ENCODE results near the gene SYT2.

Gene SYT2

DNA sequence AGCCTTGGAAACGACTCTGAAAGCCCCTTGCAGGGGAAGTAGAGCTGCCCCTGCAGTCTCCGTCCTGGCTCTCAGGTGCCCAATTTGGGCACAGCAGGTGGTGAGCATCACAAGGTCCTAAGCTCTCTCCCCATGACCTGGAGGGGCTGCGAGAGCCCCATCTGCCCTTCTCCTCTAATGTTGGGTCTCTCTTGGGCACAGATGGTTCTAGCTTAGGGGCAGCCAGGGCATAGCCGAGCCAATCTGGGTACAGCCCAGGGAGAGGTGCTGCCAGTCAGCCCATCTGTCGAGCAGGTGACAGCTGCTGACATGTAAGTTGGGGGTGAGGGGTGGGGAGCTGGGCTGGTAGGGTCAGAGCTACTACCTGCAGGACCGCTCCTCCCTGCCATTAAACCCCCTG, 50.7 kb downstream of the SYT2 start:
- H3K9me3 ChIP-seq (ENCODE audit: low read length), result no peaks in the 10 kb centered on the region
- H3K27me3 ChIP-seq (ENCODE audit: insufficient read depth, low read length), result peaks cover 35% of the 10 kb centered on the region
- H2AFZ ChIP-seq (ENCODE audit: low read depth, low read length), result no peak overlapping the region
- no peak overlapping the region for H3K4me3 ChIP-seq (ENCODE audit: low read length)
- no peaks in the 10 kb centered on the region for H3K4me1 ChIP-seq (ENCODE audit: insufficient read depth, low read length)
- H3K36me3 ChIP-seq (ENCODE audit: insufficient read depth, low read length), result no peaks in the 10 kb centered on the region

DNA sequence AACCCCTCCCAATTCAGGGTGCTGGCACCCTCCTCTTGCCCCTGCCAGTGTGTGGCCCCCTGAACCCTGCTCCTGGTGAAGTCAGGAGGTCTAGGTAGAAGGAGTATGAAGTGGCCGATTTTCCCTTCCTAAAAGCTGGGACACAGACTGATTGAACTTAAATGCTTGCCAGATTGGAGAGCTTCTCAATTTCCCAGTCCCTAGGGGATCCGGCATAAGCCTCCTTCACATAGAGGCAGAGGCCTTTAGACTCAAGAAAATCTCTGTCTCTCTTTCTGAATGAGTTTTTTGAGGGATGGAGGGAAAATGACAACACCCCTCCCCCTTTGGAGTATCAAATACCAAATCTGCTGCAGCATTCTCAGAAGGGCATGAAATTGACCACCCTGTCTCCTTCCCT, 51.5 kb downstream of the SYT2 start:
- H3K4me1 ChIP-seq (ENCODE audit: insufficient read depth, low read length), result no peaks in the 10 kb centered on the region
- H3K4me3 ChIP-seq (ENCODE audit: low read length), result no peak overlapping the region
- H2AFZ ChIP-seq (ENCODE audit: low read depth, low read length), result no peak overlapping the region
- peaks cover 37% of the 10 kb centered on the region for H3K27me3 ChIP-seq (ENCODE audit: insufficient read depth, low read length)
- H3K36me3 ChIP-seq (ENCODE audit: insufficient read depth, low read length), result no peaks in the 10 kb centered on the region
- H3K9me3 ChIP-seq (ENCODE audit: low read length), result no peaks in the 10 kb centered on the region

DNA sequence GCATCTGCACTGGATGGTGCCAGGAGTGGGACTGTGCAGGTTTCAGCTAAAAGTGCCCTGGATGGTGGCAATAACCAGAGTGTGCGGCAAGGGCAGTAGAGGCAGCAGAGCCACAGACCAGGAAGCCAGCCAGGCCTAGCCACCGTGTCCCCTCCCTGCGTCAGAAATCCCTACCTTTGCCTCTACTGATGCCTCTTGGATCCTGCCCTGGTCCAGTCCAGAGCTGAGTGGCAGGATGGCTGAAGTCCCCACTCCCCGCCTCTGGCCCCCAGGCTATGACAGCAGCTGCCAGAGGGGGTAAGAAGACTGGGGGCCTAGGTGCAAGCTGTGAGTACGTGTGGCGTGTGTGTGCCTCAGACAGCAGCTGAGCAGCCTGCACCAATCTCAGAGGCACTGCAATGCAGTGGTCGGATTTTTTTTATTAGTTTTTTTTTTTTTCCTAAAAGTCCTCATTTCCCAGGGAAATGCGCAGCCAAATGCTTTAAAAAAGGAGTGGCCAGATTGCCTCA, 51.9 kb downstream of the SYT2 start:
- no peaks in the 10 kb centered on the region for H3K4me1 ChIP-seq (ENCODE audit: insufficient read depth, low read length)
- H3K4me3 ChIP-seq (ENCODE audit: low read length), result no peak overlapping the region
- H3K27me3 ChIP-seq (ENCODE audit: insufficient read depth, low read length), result peaks cover 36% of the 10 kb centered on the region
- no peaks in the 10 kb centered on the region for H3K9me3 ChIP-seq (ENCODE audit: low read length)
- H3K36me3 ChIP-seq (ENCODE audit: insufficient read depth, low read length), result no peaks in the 10 kb centered on the region
- no peak overlapping the region for H2AFZ ChIP-seq (ENCODE audit: low read depth, low read length)

DNA sequence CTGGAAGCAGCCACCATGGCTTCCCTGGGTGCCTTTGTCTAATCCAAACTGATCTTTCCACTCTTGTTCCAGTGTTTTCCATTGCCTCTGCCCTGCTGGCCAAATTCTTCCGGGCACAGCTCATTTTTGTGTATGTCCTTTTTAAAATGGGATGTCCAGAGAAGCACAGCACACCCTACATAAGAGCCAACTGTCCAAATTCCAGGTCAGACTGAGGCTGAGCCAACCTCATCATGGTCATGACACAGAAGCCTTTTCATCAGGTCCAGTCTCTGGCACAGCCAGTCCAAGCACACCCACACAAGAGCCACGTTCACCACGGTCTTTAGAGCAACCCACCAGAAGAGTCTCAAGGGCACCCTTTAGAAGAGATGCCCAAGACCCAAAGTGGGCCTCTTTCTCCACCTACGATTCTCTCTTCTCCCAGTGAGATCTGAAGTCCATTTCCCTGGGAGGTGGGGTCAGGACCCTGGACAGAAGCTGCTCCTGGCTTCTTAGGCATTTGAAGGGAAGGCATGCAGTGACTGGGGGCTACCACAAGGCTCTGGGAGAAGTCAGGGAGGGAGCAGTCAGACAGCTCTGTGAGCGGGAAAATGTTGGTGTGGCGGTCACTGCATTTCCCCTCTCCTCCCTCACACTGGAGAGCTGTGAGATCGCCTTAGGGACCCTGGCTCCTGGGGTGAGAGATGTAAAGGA, 53.2 kb downstream of the SYT2 start:
- Histone ChIP-seq H3K4me1 (ENCODE audit: insufficient read depth, low read length) (no peaks in the 10 kb centered on the region), H3K27me3 (ENCODE audit: insufficient read depth, low read length) (peaks cover 37% of the 10 kb centered on the region), H2AFZ (ENCODE audit: low read depth, low read length) (no peak overlapping the region), H3K4me3 (ENCODE audit: low read length) (no peak overlapping the region), H3K36me3 (ENCODE audit: insufficient read depth, low read length) (no peaks in the 10 kb centered on the region), H3K9me3 (ENCODE audit: low read length) (no peaks in the 10 kb centered on the region)

- H3K9me3 ChIP-seq (ENCODE audit: low read length), result no peaks in the 10 kb centered on the region
- H2AFZ ChIP-seq (ENCODE audit: low read depth, low read length), result no peak overlapping the region
- peaks cover 36% of the 10 kb centered on the region for H3K27me3 ChIP-seq (ENCODE audit: insufficient read depth, low read length)
- no peaks in the 10 kb centered on the region for H3K36me3 ChIP-seq (ENCODE audit: insufficient read depth, low read length)
- no peak overlapping the region for H3K4me3 ChIP-seq (ENCODE audit: low read length)
- no peaks in the 10 kb centered on the region for H3K4me1 ChIP-seq (ENCODE audit: insufficient read depth, low read length)
Observed at GRCh38 chr1:202656057-202656456, 54.2 kb downstream of the SYT2 start.

GRCh38 chr1:202654079-202654478, 56.2 kb downstream of the SYT2 start:
- Histone ChIP-seq H2AFZ (ENCODE audit: low read depth, low read length) (no peak overlapping the region), H3K9me3 (ENCODE audit: low read length) (no peaks in the 10 kb centered on the region), H3K36me3 (ENCODE audit: insufficient read depth, low read length) (no peaks in the 10 kb centered on the region), H3K4me3 (ENCODE audit: low read length) (no peak overlapping the region), H3K27me3 (ENCODE audit: insufficient read depth, low read length) (peaks cover 36% of the 10 kb centered on the region), H3K4me1 (ENCODE audit: insufficient read depth, low read length) (peaks cover 2% of the 10 kb centered on the region)

- Histone ChIP-seq H3K36me3 (ENCODE audit: insufficient read depth, low read length) (no peaks in the 10 kb centered on the region), H3K27me3 (ENCODE audit: insufficient read depth, low read length) (peaks cover 46% of the 10 kb centered on the region)
Observed at GRCh38 chr1:202649553-202650392, 60.5 kb downstream of the SYT2 start.

DNA sequence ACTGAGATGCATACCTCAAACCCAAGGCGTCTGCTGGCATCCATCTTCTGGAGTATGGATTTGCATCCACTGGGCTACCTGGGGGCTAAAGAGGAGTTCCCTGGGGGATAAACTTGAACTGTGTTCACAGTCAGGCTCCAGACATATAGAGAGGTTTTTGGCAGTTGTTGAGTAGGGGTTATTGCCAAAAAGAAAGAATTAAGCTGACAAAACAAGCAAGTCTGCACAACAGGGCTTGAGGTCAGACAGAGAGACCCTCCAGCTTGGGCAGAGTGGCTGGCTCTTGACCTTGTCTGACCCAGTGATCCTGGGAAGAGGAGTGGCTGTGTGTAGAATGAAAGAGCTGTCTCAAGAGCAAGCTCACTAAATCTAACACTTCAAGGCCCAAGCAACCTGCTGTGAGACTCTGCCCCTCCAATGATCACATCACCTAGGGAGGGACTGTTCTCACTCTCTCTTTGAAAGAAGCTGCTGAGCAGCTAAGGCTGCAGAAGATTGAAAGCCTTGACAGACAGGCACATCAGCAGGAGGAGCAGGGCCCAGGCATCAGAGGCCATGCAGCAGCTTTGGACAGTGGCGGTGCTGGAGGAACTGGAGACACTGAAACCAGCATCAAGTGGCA, 61.5 kb downstream of the SYT2 start:
- H3K9me3 ChIP-seq (ENCODE audit: low read length), result no peaks in the 10 kb centered on the region
- H3K4me3 ChIP-seq (ENCODE audit: low read length), result no peak overlapping the region
- peaks cover 17% of the 10 kb centered on the region for H3K4me1 ChIP-seq (ENCODE audit: insufficient read depth, low read length)
- no peak overlapping the region for H2AFZ ChIP-seq (ENCODE audit: low read depth, low read length)
- no peaks in the 10 kb centered on the region for H3K36me3 ChIP-seq (ENCODE audit: insufficient read depth, low read length)
- H3K27me3 ChIP-seq (ENCODE audit: insufficient read depth, low read length), result peaks cover 49% of the 10 kb centered on the region

More at GRCh38 chr1:202649553-202650392, 60.5 kb downstream of the SYT2 start:
- no peak overlapping the region for H3K4me3 ChIP-seq (ENCODE audit: low read length)
- H3K9me3 ChIP-seq (ENCODE audit: low read length), result no peaks in the 10 kb centered on the region
- no peak overlapping the region for H2AFZ ChIP-seq (ENCODE audit: low read depth, low read length)
- peaks cover 9% of the 10 kb centered on the region for H3K4me1 ChIP-seq (ENCODE audit: insufficient read depth, low read length)

DNA sequence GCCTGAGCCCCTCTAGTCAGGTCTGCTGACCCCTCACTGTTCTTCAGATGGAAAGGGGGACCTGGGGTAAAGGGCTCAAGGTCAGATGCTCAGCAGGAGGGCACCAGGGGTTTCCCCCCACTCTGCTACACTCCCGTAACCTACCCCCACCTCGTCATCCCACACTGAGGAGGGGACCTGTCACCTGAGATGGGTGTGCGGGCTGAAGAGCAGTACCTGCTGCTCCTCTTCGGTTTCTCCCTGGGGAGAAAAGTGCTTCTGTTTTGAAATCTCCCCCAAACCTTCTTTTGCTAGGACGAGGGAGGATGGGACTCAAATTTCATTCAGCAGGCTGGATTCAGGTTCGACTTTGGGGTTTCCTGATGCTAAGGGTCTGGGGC, 65.2 kb downstream of the SYT2 start:
- Histone ChIP-seq H3K9me3 (ENCODE audit: low read length) (no peaks in the 10 kb centered on the region), H3K4me1 (ENCODE audit: insufficient read depth, low read length) (peaks cover 36% of the 10 kb centered on the region), H3K4me3 (ENCODE audit: low read length) (no peak overlapping the region), H2AFZ (ENCODE audit: low read depth, low read length) (no peak overlapping the region), H3K36me3 (ENCODE audit: insufficient read depth, low read length) (no peaks in the 10 kb centered on the region), H3K27me3 (ENCODE audit: insufficient read depth, low read length) (peaks cover 63% of the 10 kb centered on the region)

DNA sequence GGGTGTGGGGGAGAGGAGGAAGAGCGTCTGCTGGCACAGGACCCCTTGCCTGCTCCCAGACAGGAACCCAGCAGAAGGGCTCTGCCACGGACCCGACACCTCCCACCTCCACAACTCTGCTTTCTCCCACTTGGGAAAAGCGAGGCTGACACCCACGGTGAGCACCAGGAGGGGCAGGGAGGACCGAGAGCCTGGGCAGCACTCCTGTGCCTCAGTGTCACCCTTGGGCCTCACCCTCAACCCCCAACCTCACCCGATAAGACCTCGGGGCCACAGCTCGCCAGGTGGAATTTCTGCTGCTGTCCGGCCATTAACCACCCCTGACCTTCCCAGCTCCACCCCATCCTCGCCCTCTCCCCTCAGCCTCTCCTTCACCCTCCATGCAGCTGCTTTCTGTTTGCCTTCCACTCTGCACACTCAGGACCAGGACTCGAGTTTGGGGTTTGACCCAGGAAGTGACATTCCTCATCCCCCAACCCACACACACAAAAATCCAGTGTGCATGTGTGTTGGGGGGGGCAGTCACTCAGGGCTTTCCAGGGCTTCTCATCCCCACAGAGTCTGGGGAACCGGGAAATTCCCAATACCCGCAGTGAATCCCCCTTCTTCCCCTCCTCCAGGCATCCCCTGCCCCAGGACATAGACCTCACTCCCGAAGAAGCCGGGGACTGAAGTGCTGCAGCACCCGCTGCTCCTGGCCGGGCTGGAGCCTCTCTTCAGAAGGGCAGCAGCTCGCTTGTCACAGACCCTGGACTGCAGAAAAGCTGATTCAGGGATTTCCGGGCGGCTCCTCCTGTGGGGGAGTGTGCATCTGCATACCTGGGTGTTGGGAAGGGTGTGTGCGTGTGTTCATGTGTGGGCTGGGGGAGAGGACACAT, 65.8 kb downstream of the SYT2 start:
- H3K4me1 ChIP-seq (ENCODE audit: insufficient read depth, low read length), result peaks cover 40% of the 10 kb centered on the region
- peak overlapping the region; percentile 44 for H3K4me3 ChIP-seq (ENCODE audit: low read length)
- H3K9me3 ChIP-seq (ENCODE audit: low read length), result no peaks in the 10 kb centered on the region
- peaks cover 63% of the 10 kb centered on the region for H3K27me3 ChIP-seq (ENCODE audit: insufficient read depth, low read length)
- no peak overlapping the region for H2AFZ ChIP-seq (ENCODE audit: low read depth, low read length)
- H3K36me3 ChIP-seq (ENCODE audit: insufficient read depth, low read length), result no peaks in the 10 kb centered on the region

DNA sequence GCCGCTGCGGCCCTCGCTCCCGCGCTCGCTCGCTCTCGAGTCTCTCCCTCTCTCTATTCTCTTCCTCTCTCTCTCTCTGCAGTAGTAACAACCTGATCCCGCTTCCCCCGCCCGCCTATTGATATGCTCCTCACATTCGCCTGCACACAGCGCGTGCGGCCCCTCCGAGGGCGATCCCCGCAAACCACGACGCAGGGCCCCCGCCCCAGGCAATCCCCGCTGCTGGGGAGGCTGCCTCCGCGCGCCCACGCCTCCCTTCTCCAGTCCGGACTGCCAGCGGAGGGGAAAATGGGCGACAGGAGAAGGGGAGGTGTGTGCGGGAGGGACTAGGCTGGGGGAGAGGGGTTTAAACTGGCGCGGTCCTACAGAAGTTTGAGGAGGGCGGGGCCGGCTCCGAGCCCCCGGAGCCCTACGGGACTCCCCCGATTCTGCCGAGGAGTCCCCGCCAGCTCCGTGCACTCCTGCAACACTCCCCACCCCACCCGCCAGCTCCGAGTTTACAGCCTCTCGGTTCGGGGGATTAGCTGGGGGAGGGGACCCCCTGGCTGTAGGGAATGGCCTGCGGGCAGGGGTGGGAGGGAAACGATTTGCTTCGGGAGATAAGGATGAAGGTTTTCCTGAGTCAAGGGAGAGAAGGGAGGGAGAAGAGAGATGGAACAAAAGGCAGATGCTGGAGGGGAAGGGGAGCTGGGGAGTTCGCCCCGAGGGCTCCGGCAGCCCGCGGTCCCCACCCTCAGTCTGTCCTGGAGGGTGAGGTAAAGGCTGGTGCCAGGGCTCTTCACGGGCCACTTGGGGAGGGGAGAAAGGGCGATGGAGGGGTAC, 66.6 kb downstream of the SYT2 start:
- H3K27me3 ChIP-seq (ENCODE audit: insufficient read depth, low read length), result peaks cover 63% of the 10 kb centered on the region
- no peaks in the 10 kb centered on the region for H3K36me3 ChIP-seq (ENCODE audit: insufficient read depth, low read length)
- H3K4me1 ChIP-seq (ENCODE audit: insufficient read depth, low read length), result peaks cover 42% of the 10 kb centered on the region
- H2AFZ ChIP-seq (ENCODE audit: low read depth, low read length), result no peak overlapping the region
- no peaks in the 10 kb centered on the region for H3K9me3 ChIP-seq (ENCODE audit: low read length)
- H3K4me3 ChIP-seq (ENCODE audit: low read length), result peak overlapping the region; percentile 44

Data from neuron (in vitro differentiated cells).